A549 (cell line): Measurements from ENCODE around the gene CD82. TPM values are rescaled to one million over a fixed set of nuclear protein-coding genes. Genes with fewer than 3 reads are reported as not detected.

Experiments
- ATAC-seq, 2 experiments: fragments of 200-7000 bp in 1 of 2; fragments of >200 bp in 1 of 2; cut with Nextera tagmentation in 1 of 2; cut with Tn5 transposase in 1 of 2; 3 replicates each; pipeline versions ENCODE4 v1.8.0 to v1.9.1; 2018 to 2020; ENCODE audit warnings: mild to moderate bottlenecking in 1 of 2, moderate library complexity in 1 of 2
- CTCF ChIA-PET: fragments of 300-600 bp; sonication (Branson Sonifier 250); formaldehyde crosslinking; extraction: SDS; loops from one replicate; lab custom pipeline; 2021; ENCODE audit warnings: antibody characterized with exemption, inconsistent platforms; lab: Yijun Ruan, JAX
- POLR2A ChIA-PET: fragments of 350-600 bp; formaldehyde crosslinking; extraction: SDS; loops from one replicate; lab custom pipeline; 2021; ENCODE audit warnings: antibody characterized with exemption, inconsistent platforms; lab: Yijun Ruan, JAX
- DNase-seq, 2 experiments: peaks; one replicate each; pipeline versions ENCODE4 v3.0.0 to v3.0.0-alpha.2; 2011 to 2016; ENCODE audit warnings: low read depth in 1 of 2, low spot score in 1 of 2
- FAIRE-seq: peaks from 2 replicates; lab custom pipeline; 2011; peaks lifted over from hg19 to GRCh38; lab: Jason Lieb, UNC
- H3K27ac ChIP-seq, 2 experiments: fragments of >200 bp; sonication (Bioruptor Twin); formaldehyde crosslinking; 3 replicates each; pipeline ENCODE4 v1.5.1; 2016 to 2017
- H3K4me1 ChIP-seq: fragments of >200 bp; sonication (Bioruptor Twin); formaldehyde crosslinking; 3 replicates; pipeline ENCODE4 v1.6.1; 2016
- H3K4me2 ChIP-seq: fragments of >200 bp; sonication (Bioruptor Twin); formaldehyde crosslinking; 3 replicates; pipeline ENCODE4 v1.6.1; 2016
- H3K4me3 ChIP-seq: fragments of >200 bp; sonication (Bioruptor Twin); formaldehyde crosslinking; 3 replicates; pipeline ENCODE4 v1.5.1; 2016
- H3K9me3 ChIP-seq: fragments of >200 bp; sonication (Bioruptor Twin); formaldehyde crosslinking; 3 replicates; pipeline ENCODE4 v1.6.1; 2016
- CBX8 ChIP-seq: fragments of 200-600 bp; sonication (generic); IDR thresholded peaks from 2 replicates; pipeline ENCODE4 v1.6.1; 2016
- CEBPB ChIP-seq, 2 experiments: fragments of >200 bp in 1 of 2; sonication (Bioruptor Twin) in 1 of 2; formaldehyde crosslinking in 1 of 2; IDR thresholded peaks; 2 replicates each; pipeline ENCODE4 v1.6.1; 2012 to 2016
- EP300 ChIP-seq, 2 experiments: fragments of >200 bp; sonication (Bioruptor Twin); formaldehyde crosslinking; IDR thresholded peaks; 2 replicates in 1 of 2; 3 replicates in 1 of 2; pipeline ENCODE4 v1.6.1; 2016 to 2017
- FOSB ChIP-seq: fragments of 250-450 bp; sonication (Bioruptor Pico); IDR thresholded peaks from 2 replicates; pipeline ENCODE4 v1.5.0; 2020; ENCODE audit warnings: mild to moderate bottlenecking, moderate library complexity
- FOSL2 ChIP-seq, 2 experiments: fragments of 450-650 bp in 1 of 2; fragments of >200 bp in 1 of 2; sonication (Bioruptor Twin) in 1 of 2; formaldehyde crosslinking; IDR thresholded peaks; 2 replicates each; pipeline versions ENCODE4 v1.5.0 to v1.6.1; 2016 to 2020; ENCODE audit warnings: mild to moderate bottlenecking in 1 of 2, moderate library complexity in 1 of 2
- HEYL ChIP-seq: fragments of 250-450 bp; sonication (Bioruptor Pico); IDR thresholded peaks from 2 replicates; pipeline ENCODE4 v1.8.0; 2021; ENCODE audit warnings: mild to moderate bottlenecking, moderate library complexity
- HOXB13 ChIP-seq: fragments of 250-450 bp; sonication (Bioruptor Pico); IDR thresholded peaks from 2 replicates; pipeline ENCODE4 v1.5.0; 2020; ENCODE audit warnings: low read depth, mild to moderate bottlenecking, moderate library complexity
- MAFK ChIP-seq: fragments of 450-650 bp; IDR thresholded peaks from 2 replicates; pipeline ENCODE4 v1.6.1; 2014; ENCODE audit not compliant: partially characterized antibody
- MYC ChIP-seq: IDR thresholded peaks from 2 replicates; pipeline ENCODE4 v1.6.1; 2012; ENCODE audit warnings: mild to moderate bottlenecking, inconsistent platforms, low read length, improper control_type of control experiment, borderline replicate concordance
- NFE2L2 ChIP-seq: fragments of 150-350 bp; conservative IDR thresholded peaks from 2 replicates; pipeline ENCODE4 v1.6.1; 2014; ENCODE audit warnings: low read length
- PHF8 ChIP-seq: fragments of 200-600 bp; sonication (generic); IDR thresholded peaks from 2 replicates; pipeline ENCODE4 v1.6.1; 2016; ENCODE audit warnings: low read depth, mild to moderate bottlenecking, antibody characterized with exemption, moderate library complexity, borderline replicate concordance
- REST ChIP-seq: fragments of 200-600 bp; sonication (generic); IDR thresholded peaks from 2 replicates; pipeline ENCODE4 v1.6.1; 2016; ENCODE audit warnings: antibody characterized with exemption, mild to moderate bottlenecking, moderate library complexity
- WGBS: methylation state at CpG from one replicate; pipeline ENCODE4 v1.1.6; 2017; ENCODE audit errors: missing lambda C conversion rate; 5-methylcytosine and 5-hydroxymethylcytosine counted together
- polyA plus RNA-seq, 4 experiments: library from polyadenylated mRNA; depleted of rRNA in 3 of 4; stranded (reverse); fragments of >200 nt; fragmentation: RNase III in 1 of 4; extraction: RNeasy Plus Mini Kit Qiagen cat#74134 plus additional on column Dnase treatment in 1 of 4; gene quantifications; 2 replicates in 3 of 4; 3 replicates in 1 of 4; pipeline ENCODE4 v1.2.3, GENCODE V29; 2011 to 2017
- TF ChIP-seq, protein P1 (sequence below): fragments of >200 bp; sonication (Bioruptor Twin); formaldehyde crosslinking; IDR thresholded peaks from 3 replicates; pipeline ENCODE4 v1.5.1; 2016

Gene CD82
- polyA plus RNA-seq, 2 of the 4 experiments (the other 2 are of a cell fraction) = 2.8 to 3.2 TPM

DNA sequence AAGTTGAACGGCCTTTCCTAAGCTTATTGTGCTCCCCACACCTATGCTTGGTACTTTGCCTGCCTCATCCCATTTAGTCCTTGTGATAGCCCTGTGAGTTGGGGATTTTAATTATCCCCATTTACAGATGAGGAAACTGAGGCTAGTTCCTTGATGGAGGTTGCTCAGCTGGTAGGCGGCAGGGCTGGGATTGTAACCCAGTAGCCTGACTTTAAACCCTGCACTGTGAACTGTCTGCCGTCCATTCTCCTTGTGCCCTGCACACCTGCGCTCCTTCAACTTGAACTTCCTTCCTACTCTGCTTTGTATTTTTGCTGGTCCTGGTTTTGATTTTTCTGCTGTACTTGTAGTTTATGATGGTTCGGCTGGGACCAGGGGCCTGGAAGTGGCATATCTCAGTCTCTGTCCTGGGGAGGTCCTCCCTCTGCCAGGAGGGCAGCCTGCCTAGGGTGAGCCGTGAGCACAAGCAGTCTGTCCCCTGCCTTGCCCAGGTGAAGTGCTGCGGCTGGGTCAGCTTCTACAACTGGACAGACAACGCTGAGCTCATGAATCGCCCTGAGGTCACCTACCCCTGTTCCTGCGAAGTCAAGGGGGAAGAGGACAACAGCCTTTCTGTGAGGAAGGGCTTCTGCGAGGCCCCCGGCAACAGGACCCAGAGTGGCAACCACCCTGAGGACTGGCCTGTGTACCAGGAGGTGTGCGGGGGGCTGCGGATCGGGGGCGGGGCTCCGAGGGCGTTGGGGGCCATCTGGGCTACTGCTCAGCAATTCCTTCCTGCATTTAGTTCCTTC lies 52.4 kb downstream of the CD82 start:
- Histone ChIP-seq H3K27ac (no peak overlapping the region), H3K4me1 (no peaks in the 10 kb centered on the region), H3K9me3 (no peaks in the 10 kb centered on the region), H3K4me3 (no peak overlapping the region), H3K4me2 (no peak overlapping the region)
- CTCF ChIA-PET = interaction anchor here (0.7 to 25.3 kb wide), 51 partner anchors 12 to 514 kb away, joined by 3 to 865 read pairs (median 4); partner anchors contain the start of gene CD82
- DNase-seq (no peak), ATAC-seq (no peak), FAIRE-seq (no peak)
- POLR2A ChIA-PET = interaction anchor here (0.6 to 1.6 kb wide), 2 partner anchors 61 to 235 kb away, joined by 4 read pairs; no protein-coding TSS in a partner anchor
- WGBS = 63% methylated on average over 14 of the region's 18 CpGs
- no peak for TF ChIP-seq HOXB13 (CRISPR knock-in tag)
- no peak for TF ChIP-seq CBX8
- TF ChIP-seq NFE2L2 = no peak

- CTCF ChIA-PET = interaction anchor here (1.6 to 25.3 kb wide), 7 partner anchors 11 to 484 kb away, joined by 4 to 865 read pairs (median 18); partner anchors contain the start of gene CD82
- WGBS = 75% methylated on average over 21 of the region's 22 CpGs
Measured at GRCh38 chr11:44618561-44619425, 53.3 kb downstream of the CD82 start.

More at GRCh38 chr11:44618561-44619425, 53.3 kb downstream of the CD82 start:
- TF ChIP-seq PHF8 (no peak), EP300 (IDR thresholded peaks at IDR 0.05) (no peak), NFE2L2 (no peak), REST (no peak), MAFK (no peak), HEYL (CRISPR knock-in tag) (no peak), FOSL2 (IDR thresholded peaks at IDR 0.05) (no peak), FOSL2 (CRISPR knock-in tag; IDR thresholded peaks at IDR 0.05) (no peak), HOXB13 (CRISPR knock-in tag) (no peak), FOSB (CRISPR knock-in tag) (no peak), CEBPB (IDR thresholded peaks at IDR 0.05) (no peak), MYC (no peak)
- TF ChIP-seq, protein P1, sequence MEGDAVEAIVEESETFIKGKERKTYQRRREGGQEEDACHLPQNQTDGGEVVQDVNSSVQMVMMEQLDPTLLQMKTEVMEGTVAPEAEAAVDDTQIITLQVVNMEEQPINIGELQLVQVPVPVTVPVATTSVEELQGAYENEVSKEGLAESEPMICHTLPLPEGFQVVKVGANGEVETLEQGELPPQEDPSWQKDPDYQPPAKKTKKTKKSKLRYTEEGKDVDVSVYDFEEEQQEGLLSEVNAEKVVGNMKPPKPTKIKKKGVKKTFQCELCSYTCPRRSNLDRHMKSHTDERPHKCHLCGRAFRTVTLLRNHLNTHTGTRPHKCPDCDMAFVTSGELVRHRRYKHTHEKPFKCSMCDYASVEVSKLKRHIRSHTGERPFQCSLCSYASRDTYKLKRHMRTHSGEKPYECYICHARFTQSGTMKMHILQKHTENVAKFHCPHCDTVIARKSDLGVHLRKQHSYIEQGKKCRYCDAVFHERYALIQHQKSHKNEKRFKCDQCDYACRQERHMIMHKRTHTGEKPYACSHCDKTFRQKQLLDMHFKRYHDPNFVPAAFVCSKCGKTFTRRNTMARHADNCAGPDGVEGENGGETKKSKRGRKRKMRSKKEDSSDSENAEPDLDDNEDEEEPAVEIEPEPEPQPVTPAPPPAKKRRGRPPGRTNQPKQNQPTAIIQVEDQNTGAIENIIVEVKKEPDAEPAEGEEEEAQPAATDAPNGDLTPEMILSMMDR = no peak
- Histone ChIP-seq H3K4me1 (no peaks in the 10 kb centered on the region), H3K4me3 (no peak overlapping the region), H3K27ac (no peak overlapping the region), H3K4me2 (no peak overlapping the region), H3K9me3 (no peaks in the 10 kb centered on the region)
- DNase-seq = no peak
- no peak for ATAC-seq
- no peak for FAIRE-seq
- POLR2A ChIA-PET = no interaction called here
